Breast epithelium (tissue), 4 donors: ENCODE results near the gene TNPO1. TPM values are rescaled to one million over a fixed set of nuclear protein-coding genes. Genes with fewer than 3 reads are reported as not detected.

ENCODE experiments used
- DNase-seq, 2 donors: peaks; one replicate each; pipeline ENCODE4 v3.0.0-alpha.2; 2019; ENCODE audit warnings: low spot score in 2 of 2
- H3K27ac ChIP-seq, 2 donors: fragments of 200-600 bp; sonication (generic) in 1 of 2; one replicate each; pipeline ENCODE4 v1.5.1; 2016 to 2019; ENCODE audit warnings: mild to moderate bottlenecking in 1 of 2
- H3K27me3 ChIP-seq, 2 donors: fragments of 200-600 bp; sonication (generic) in 1 of 2; one replicate each; pipeline versions ENCODE4 v1.5.1 to v1.6.0; 2017 to 2019; ENCODE audit warnings: control low read depth in 1 of 2, mild to moderate bottlenecking in 1 of 2
- H3K36me3 ChIP-seq: fragments of 200-600 bp; one replicate; pipeline ENCODE4 v1.5.1; 2019
- H3K4me1 ChIP-seq, 2 donors: fragments of 200-600 bp; sonication (generic); one replicate each; pipeline ENCODE4 v1.5.1; 2016 to 2019; ENCODE audit warnings: control low read depth in 1 of 2
- H3K4me3 ChIP-seq, 3 donors: fragments of 200-600 bp; sonication (generic); 1 replicate in 2 of 3; 2 replicates in 1 of 3; pipeline ENCODE4 v1.5.1; 2016 to 2019; ENCODE audit warnings: mild to moderate bottlenecking in 3 of 3, moderate library complexity in 2 of 3
- H3K9me3 ChIP-seq, 2 donors: fragments of 200-600 bp; sonication (generic) in 1 of 2; one replicate each; pipeline ENCODE4 v1.5.1; 2016 to 2019; ENCODE audit warnings: control low read depth in 1 of 2
- CTCF ChIP-seq, 3 donors: fragments of 450-650 bp; IDR thresholded peaks; one replicate each; pipeline ENCODE4 v1.5.1; 2016 to 2017; ENCODE audit warnings: antibody characterized with exemption in 3 of 3, mild to moderate bottlenecking in 3 of 3, moderate library complexity in 3 of 3
- POLR2A ChIP-seq: fragments of 450-650 bp; IDR thresholded peaks from one replicate; pipeline ENCODE4 v1.6.1; 2016; ENCODE audit warnings: antibody characterized with exemption, mild to moderate bottlenecking, moderate library complexity
- POLR2AphosphoS5 ChIP-seq, 3 donors: sonication (generic); formaldehyde crosslinking; IDR thresholded peaks; one replicate each; pipeline ENCODE4 v1.6.1; 2017; ENCODE audit warnings: antibody characterized with exemption in 3 of 3
- intact Hi-C: fragments of 100-400 bp; cut with DNase I; formaldehyde crosslinking; loops from one replicate; pipeline ENCODE4 v1.15.1; 2023; ENCODE audit warnings: low total_unique reads
- total RNA-seq, 3 donors: library from RNA; depleted of rRNA; stranded (reverse); fragments of >200 nt; gene quantifications; one replicate each; pipeline ENCODE4 v1.1.0, GENCODE V29; 2016

TNPO1 gene
- total RNA-seq, 3 donors from 2014 or later, result 87.5 to 105 (median 87.8) TPM

GRCh38 chr5:72857396-72857795 is 40.9 kb downstream of the TNPO1 start:
- no peaks in the 10 kb centered on the region for H3K36me3 ChIP-seq
- no peaks in the 10 kb centered on the region for H3K27me3 ChIP-seq
- no peaks in the 10 kb centered on the region for H3K4me1 ChIP-seq
- intact Hi-C loops, result no loop called here
- no peak overlapping the region for H3K27ac ChIP-seq
- H3K9me3 ChIP-seq, result no peaks in the 10 kb centered on the region
- no peak for DNase-seq
- no peak for TF ChIP-seq CTCF (IDR thresholded peaks at IDR 0.05)
- no peak for TF ChIP-seq POLR2A
- no peak for TF ChIP-seq POLR2AphosphoS5 (IDR thresholded peaks at IDR 0.05)
- no peak overlapping the region for H3K4me3 ChIP-seq

GRCh38 chr5:72859127-72859526 is 42.7 kb downstream of the TNPO1 start:
- Histone ChIP-seq H3K9me3 (no peaks in the 10 kb centered on the region), H3K27ac (no peak overlapping the region), H3K27me3 (no peaks in the 10 kb centered on the region), H3K36me3 (no peaks in the 10 kb centered on the region), H3K4me1 (no peaks in the 10 kb centered on the region), H3K4me3 (no peak overlapping the region)
- TF ChIP-seq POLR2A, result no peak
- no peak for TF ChIP-seq POLR2AphosphoS5 (IDR thresholded peaks at IDR 0.05)
- no peak for TF ChIP-seq CTCF (IDR thresholded peaks at IDR 0.05)
- intact Hi-C loops, result no loop called here
- no peak for DNase-seq

GRCh38 chr5:72860499-72860898 is 44.0 kb downstream of the TNPO1 start:
- Histone ChIP-seq H3K27me3 (no peaks in the 10 kb centered on the region), H3K27ac (no peak overlapping the region), H3K36me3 (no peaks in the 10 kb centered on the region), H3K4me3 (no peak overlapping the region), H3K9me3 (no peaks in the 10 kb centered on the region), H3K4me1 (no peaks in the 10 kb centered on the region)
- TF ChIP-seq POLR2A (no peak), CTCF (IDR thresholded peaks at IDR 0.05) (no peak), POLR2AphosphoS5 (IDR thresholded peaks at IDR 0.05) (no peak)
- intact Hi-C loops, result no loop called here
- no peak for DNase-seq

GRCh38 chr5:72871366-72872024 is 55.0 kb downstream of the TNPO1 start:
- Histone ChIP-seq H3K27ac (no peak overlapping the region), H3K27me3 (no peaks in the 10 kb centered on the region), H3K36me3 (no peaks in the 10 kb centered on the region), H3K9me3 (no peaks in the 10 kb centered on the region), H3K4me1 (no peaks in the 10 kb centered on the region), H3K4me3 (no peak overlapping the region)
- intact Hi-C loops, result no loop called here
- TF ChIP-seq CTCF (IDR thresholded peaks at IDR 0.05) (no peak), POLR2AphosphoS5 (IDR thresholded peaks at IDR 0.05) (no peak), POLR2A (no peak)
- no peak for DNase-seq

- no peaks in the 10 kb centered on the region for H3K36me3 ChIP-seq
- H3K27ac ChIP-seq, result no peak overlapping the region
- no peak for DNase-seq
- H3K4me3 ChIP-seq, result no peak overlapping the region
- intact Hi-C loops, result no loop called here
- no peaks in the 10 kb centered on the region for H3K4me1 ChIP-seq
- no peaks in the 10 kb centered on the region for H3K27me3 ChIP-seq
- H3K9me3 ChIP-seq, result no peaks in the 10 kb centered on the region
- TF ChIP-seq POLR2A (no peak), POLR2AphosphoS5 (IDR thresholded peaks at IDR 0.05) (no peak), CTCF (IDR thresholded peaks at IDR 0.05) (no peak)
Measured at GRCh38 chr5:72878854-72879253, 62.4 kb downstream of the TNPO1 start.
